ENCODE data around the gene HPSE.

DNA sequence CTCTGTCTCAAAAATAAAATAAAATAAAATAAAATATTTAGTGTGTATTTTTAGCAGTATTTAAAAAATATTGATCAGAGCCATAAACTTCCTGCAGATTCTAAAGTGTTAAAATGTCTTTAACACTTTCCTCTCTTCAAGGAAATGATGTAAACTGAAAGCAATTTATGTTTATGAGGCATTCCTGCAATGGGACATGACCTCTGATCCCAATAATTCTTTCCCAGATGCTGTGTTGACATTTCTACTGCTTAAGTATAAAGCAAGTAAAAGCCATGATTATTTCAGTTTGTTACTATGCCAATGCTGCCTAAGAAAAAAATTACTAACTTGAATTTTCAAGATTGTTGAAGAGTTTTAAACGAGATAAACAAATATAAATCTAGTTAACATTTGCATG lies 79.1 kb downstream of the HPSE start:
- no peak for TF ChIP-seq GABPA (IDR thresholded peaks at IDR 0.05; ENCODE audit: borderline replicate concordance, insufficient read depth, low read length)
- TF ChIP-seq CTCF (IDR thresholded peaks at IDR 0.05; ENCODE audit: control extremely low read depth in 1 of 3, insufficient read depth in 1 of 3, low read depth in 1 of 3, low read length in 3 of 3), result no peak
- no peak for TF ChIP-seq HDAC6 (IDR thresholded peaks at IDR 0.05; ENCODE audit: low read depth, low read length)
- TF ChIP-seq POLR2A (IDR thresholded peaks at IDR 0.05; ENCODE audit: control extremely low read depth in 1 of 2, low read depth in 2 of 2, low read length in 2 of 2), result no peak
- TF ChIP-seq MAX (IDR thresholded peaks at IDR 0.05), result no peak
